Activated naive CD4-positive, alpha-beta T cell treated with anti-CD3 and anti-CD28 coated beads, Interleukin-2, amount 10 ng/mL, durations not matched to agents 7 days and 5 days (primary cell): ENCODE results near the gene COL23A1.
"Not testable (repeated sequence)": the region's sequence is repeated elsewhere in the genome, so short reads cannot be mapped to it uniquely, and the experiment has no call there.

Experiments
- CTCF ChIA-PET: fragments of 350-600 bp; sonication (Branson Sonifier 250); formaldehyde crosslinking; loops from one replicate; lab custom pipeline; 2021; ENCODE audit warnings: antibody characterized with exemption; lab: Charles Lee
- DNase-seq: peaks from one replicate; pipeline ENCODE4 v3.0.0-alpha.2; 2020
- H3K27ac Mint-ChIP-seq: one replicate; pipeline ENCODE4 v1.8.0; 2021; ENCODE audit warnings: mild to moderate bottlenecking, moderate library complexity, mixed read lengths
- H3K27me3 Mint-ChIP-seq: one replicate; pipeline ENCODE4 v1.8.0; 2021; ENCODE audit warnings: mild to moderate bottlenecking, mixed read lengths
- H3K36me3 Mint-ChIP-seq: one replicate; pipeline ENCODE4 v1.8.0; 2021; ENCODE audit warnings: mixed read lengths
- H3K4me1 Mint-ChIP-seq: one replicate; pipeline ENCODE4 v1.8.0; 2021; ENCODE audit warnings: mixed read lengths
- H3K4me3 Mint-ChIP-seq: one replicate; pipeline ENCODE4 v1.8.0; 2021; ENCODE audit warnings: mild to moderate bottlenecking, moderate library complexity, mixed read lengths
- H3K9me3 Mint-ChIP-seq: one replicate; pipeline ENCODE4 v1.8.0; 2021; ENCODE audit warnings: mixed read lengths

COL23A1 gene

GRCh38 chr5:178606269-178606668 lies 16.1 kb upstream of the COL23A1 start:
- peaks cover 66% of the 10 kb centered on the region for H3K36me3 Mint-ChIP-seq
- CTCF ChIA-PET = no interaction called here
- H3K27me3 Mint-ChIP-seq = no peaks in the 10 kb centered on the region
- no peak for DNase-seq
- H3K9me3 Mint-ChIP-seq = no peaks in the 10 kb centered on the region
- no peaks in the 10 kb centered on the region for H3K4me1 Mint-ChIP-seq
- no peak overlapping the region for H3K27ac Mint-ChIP-seq
- H3K4me3 Mint-ChIP-seq = no peak overlapping the region

- H3K4me1 Mint-ChIP-seq = no peaks in the 10 kb centered on the region
- DNase-seq = no peak
- no peak overlapping the region for H3K27ac Mint-ChIP-seq
- H3K9me3 Mint-ChIP-seq = no peaks in the 10 kb centered on the region
- no peaks in the 10 kb centered on the region for H3K27me3 Mint-ChIP-seq
- CTCF ChIA-PET = interaction anchor here (1.1 kb wide), 1 partner anchor 14 kb away, joined by 3 read pairs; no protein-coding TSS in a partner anchor
- no peak overlapping the region for H3K4me3 Mint-ChIP-seq
- H3K36me3 Mint-ChIP-seq = peaks cover 66% of the 10 kb centered on the region
Observed at GRCh38 chr5:178605788-178606187, 15.6 kb upstream of the COL23A1 start.

- H3K9me3 Mint-ChIP-seq = peaks cover 5% of the 10 kb centered on the region
- H3K4me1 Mint-ChIP-seq = no peaks in the 10 kb centered on the region
Observed at GRCh38 chr5:178602752-178603151, 12.6 kb upstream of the COL23A1 start.

GRCh38 chr5:178595750-178596149 lies 5.6 kb upstream of the COL23A1 start:
- H3K4me1 Mint-ChIP-seq = peaks cover 6% of the 10 kb centered on the region
- peaks cover 51% of the 10 kb centered on the region for H3K36me3 Mint-ChIP-seq
- peaks cover 26% of the 10 kb centered on the region for H3K9me3 Mint-ChIP-seq
- CTCF ChIA-PET = no interaction called here
- H3K27ac Mint-ChIP-seq = no peak overlapping the region
- peaks cover 19% of the 10 kb centered on the region for H3K27me3 Mint-ChIP-seq
- no peak overlapping the region for H3K4me3 Mint-ChIP-seq
- DNase-seq = no peak

More at GRCh38 chr5:178602752-178603151, 12.6 kb upstream of the COL23A1 start:
- CTCF ChIA-PET = no interaction called here
- Mint-ChIP-seq H3K27ac (no peak overlapping the region), H3K27me3 (no peaks in the 10 kb centered on the region), H3K36me3 (peaks cover 69% of the 10 kb centered on the region), H3K4me3 (no peak overlapping the region)
- DNase-seq = no peak

GRCh38 chr5:178595150-178595549 lies 5.0 kb upstream of the COL23A1 start:
- CTCF ChIA-PET = no interaction called here
- Mint-ChIP-seq H3K27ac (no peak overlapping the region), H3K9me3 (peaks cover 26% of the 10 kb centered on the region), H3K4me3 (no peak overlapping the region), H3K36me3 (peaks cover 48% of the 10 kb centered on the region), H3K27me3 (peaks cover 25% of the 10 kb centered on the region), H3K4me1 (peaks cover 9% of the 10 kb centered on the region)
- DNase-seq = no peak

GRCh38 chr5:178590924-178591423 lies 781 bp upstream of the COL23A1 start:
- H3K4me1 Mint-ChIP-seq = peaks cover 9% of the 10 kb centered on the region
- H3K27ac Mint-ChIP-seq = no peak overlapping the region
- peaks cover 59% of the 10 kb centered on the region for H3K27me3 Mint-ChIP-seq
- peaks cover 23% of the 10 kb centered on the region for H3K36me3 Mint-ChIP-seq
- CTCF ChIA-PET = interaction anchor here (0.9 to 1.5 kb wide), 4 partner anchors 14 to 312 kb away, joined by 3 read pairs; no protein-coding TSS in a partner anchor
- H3K9me3 Mint-ChIP-seq = peaks cover 19% of the 10 kb centered on the region
- peak overlapping the region; percentile 71 for H3K4me3 Mint-ChIP-seq
- DNase-seq = no peak

- no peak for DNase-seq
- H3K27ac Mint-ChIP-seq = no peak overlapping the region
- peaks cover 64% of the 10 kb centered on the region for H3K27me3 Mint-ChIP-seq
- peaks cover 7% of the 10 kb centered on the region for H3K9me3 Mint-ChIP-seq
- CTCF ChIA-PET = interaction anchor here (1.3 to 1.5 kb wide), 2 partner anchors 19 to 310 kb away, joined by 3 read pairs; no protein-coding TSS in a partner anchor
- peak overlapping the region; percentile 35 for H3K4me3 Mint-ChIP-seq
- H3K36me3 Mint-ChIP-seq = peaks cover 10% of the 10 kb centered on the region
- H3K4me1 Mint-ChIP-seq = peaks cover 9% of the 10 kb centered on the region
Observed at GRCh38 chr5:178589180-178590140, 733 bp downstream of the COL23A1 start.

GRCh38 chr5:178588769-178589168 lies 1.4 kb downstream of the COL23A1 start:
- H3K4me1 Mint-ChIP-seq = peaks cover 9% of the 10 kb centered on the region
- H3K4me3 Mint-ChIP-seq = no peak overlapping the region
- H3K27me3 Mint-ChIP-seq = peaks cover 64% of the 10 kb centered on the region
- H3K36me3 Mint-ChIP-seq = peaks cover 3% of the 10 kb centered on the region
- DNase-seq = no peak
- CTCF ChIA-PET = no interaction called here
- H3K27ac Mint-ChIP-seq = no peak overlapping the region
- no peaks in the 10 kb centered on the region for H3K9me3 Mint-ChIP-seq

GRCh38 chr5:178587763-178588611 lies 2.2 kb downstream of the COL23A1 start:
- Mint-ChIP-seq H3K36me3 (no peaks in the 10 kb centered on the region), H3K9me3 (no peaks in the 10 kb centered on the region), H3K4me3 (no peak overlapping the region), H3K27ac (no peak overlapping the region), H3K27me3 (peaks cover 67% of the 10 kb centered on the region), H3K4me1 (peaks cover 9% of the 10 kb centered on the region)
- DNase-seq = no peak
- CTCF ChIA-PET = no interaction called here

GRCh38 chr5:178586396-178586795 lies 3.8 kb downstream of the COL23A1 start:
- H3K27me3 Mint-ChIP-seq = peaks cover 64% of the 10 kb centered on the region
- no peak for DNase-seq
- H3K4me1 Mint-ChIP-seq = peaks cover 9% of the 10 kb centered on the region
- no peak overlapping the region for H3K27ac Mint-ChIP-seq
- no peaks in the 10 kb centered on the region for H3K36me3 Mint-ChIP-seq
- H3K4me3 Mint-ChIP-seq = no peak overlapping the region
- CTCF ChIA-PET = interaction anchor here (0.6 to 1.3 kb wide), 3 partner anchors 186 to 1700 kb away, joined by 3 read pairs; no protein-coding TSS in a partner anchor
- no peaks in the 10 kb centered on the region for H3K9me3 Mint-ChIP-seq

GRCh38 chr5:178585421-178585820 lies 4.8 kb downstream of the COL23A1 start:
- not testable (repeated sequence) for H3K36me3 Mint-ChIP-seq, H3K27ac Mint-ChIP-seq, H3K4me1 Mint-ChIP-seq, H3K9me3 Mint-ChIP-seq, DNase-seq, H3K4me3 Mint-ChIP-seq
- CTCF ChIA-PET = interaction anchor here (1.3 kb wide), 1 partner anchor 283 kb away, joined by 3 read pairs; no protein-coding TSS in a partner anchor
- peaks cover 54% of the 10 kb centered on the region for H3K27me3 Mint-ChIP-seq

GRCh38 chr5:178583279-178583678 lies 6.9 kb downstream of the COL23A1 start:
- H3K27ac Mint-ChIP-seq = no peak overlapping the region
- no peak for DNase-seq
- peaks cover 52% of the 10 kb centered on the region for H3K27me3 Mint-ChIP-seq
- H3K36me3 Mint-ChIP-seq = no peaks in the 10 kb centered on the region
- no peaks in the 10 kb centered on the region for H3K9me3 Mint-ChIP-seq
- H3K4me3 Mint-ChIP-seq = no peak overlapping the region
- CTCF ChIA-PET = no interaction called here
- H3K4me1 Mint-ChIP-seq = no peaks in the 10 kb centered on the region

GRCh38 chr5:178582291-178582690 lies 7.9 kb downstream of the COL23A1 start:
- CTCF ChIA-PET = no interaction called here
- H3K4me3 Mint-ChIP-seq = no peak overlapping the region

GRCh38 chr5:178581621-178582020 lies 8.6 kb downstream of the COL23A1 start:
- Mint-ChIP-seq H3K27ac (no peak overlapping the region), H3K27me3 (peaks cover 55% of the 10 kb centered on the region), H3K9me3 (no peaks in the 10 kb centered on the region), H3K36me3 (no peaks in the 10 kb centered on the region), H3K4me3 (no peak overlapping the region), H3K4me1 (no peaks in the 10 kb centered on the region)
- CTCF ChIA-PET = no interaction called here
- DNase-seq = no peak

More at GRCh38 chr5:178582291-178582690, 7.9 kb downstream of the COL23A1 start:
- Mint-ChIP-seq H3K27me3 (peaks cover 52% of the 10 kb centered on the region), H3K4me1 (no peaks in the 10 kb centered on the region), H3K9me3 (no peaks in the 10 kb centered on the region), H3K27ac (no peak overlapping the region), H3K36me3 (no peaks in the 10 kb centered on the region)
- DNase-seq = no peak
